H1 (cell line): ENCODE measurements around the gene NLRC5. TPM values are rescaled to one million over a fixed set of nuclear protein-coding genes. Genes with fewer than 3 reads are reported as not detected.

Source experiments
- ATF2 ChIP-seq: IDR thresholded peaks from 2 replicates; pipeline ENCODE4 v1.6.1; 2012; ENCODE audit warnings: low read length, inconsistent platforms
- POLR2AphosphoS5 ChIP-seq: IDR thresholded peaks from 2 replicates; pipeline ENCODE4 v1.6.1; 2011; ENCODE audit warnings: low read depth, low read length
- polyA plus RNA-seq, 7 experiments: library from polyadenylated mRNA; depleted of rRNA in 3 of 7; stranded (reverse) in 5 of 7; unstranded in 2 of 7; fragments of >200 nt in 5 of 7; fragments of 200-250 nt in 2 of 7; gene quantifications; 1 replicate in 5 of 7; 2 replicates in 1 of 7; 4 replicates in 1 of 7; pipeline versions ENCODE4 v1.2.1 to v1.2.3, GENCODE V29; 2011 to 2013; ENCODE audit warnings: missing spikeins in 2 of 7, mixed read lengths in 2 of 7
- total RNA-seq: library from RNA; stranded (reverse); fragmentation: NEBNext Ultra II Directional; extraction: Animal tissue kit (Norgen Biotek cat#: 25700); gene quantifications from 2 replicates; pipeline ENCODE4 v1.2.1, GENCODE V29; 2021

NLRC5 gene
- total and polyA plus RNA-seq, 2 of the 8 experiments (the other 6 are each of a cell fraction or from before 2014, with no cell fraction given): 2.2 to 3.2 TPM

GRCh38 chr16:56941092-56941491 lies 48.3 kb upstream of the NLRC5 start (continued):
- TF ChIP-seq ATF2: no peak
- TF ChIP-seq POLR2AphosphoS5: no peak
